Activated CD4-positive, alpha-beta T cell treated with anti-CD3 and anti-CD28 coated beads for 36 hours (primary cell): ENCODE data around the gene PBX4. TPM values are rescaled to one million over a fixed set of nuclear protein-coding genes. Genes with fewer than 3 reads are reported as not detected.

Experiments used
- ATAC-seq: fragments of 200-7000 bp; cut with Tn5 transposase; one replicate; pipeline ENCODE4 v1.10.0; 2021; ENCODE audit warnings: mild to moderate bottlenecking, moderate library complexity
- CTCF ChIA-PET: fragments of 350-600 bp; sonication (Branson Sonifier 250); formaldehyde crosslinking; loops from one replicate; lab custom pipeline; 2021; ENCODE audit warnings: antibody characterized with exemption; lab: Charles Lee
- POLR2A ChIA-PET: fragments of 350-600 bp; sonication (Branson Sonifier 250); formaldehyde crosslinking; loops from one replicate; lab custom pipeline; 2021; ENCODE audit warnings: antibody characterized with exemption, inconsistent platforms; lab: Charles Lee
- DNase-seq: peaks from one replicate; pipeline ENCODE4 v3.0.0-alpha.2; 2020
- H3K27ac Mint-ChIP-seq: one replicate; pipeline ENCODE4 v1.8.0; 2021; ENCODE audit warnings: mixed read lengths
- H3K27me3 Mint-ChIP-seq: one replicate; pipeline ENCODE4 v1.8.0; 2021; ENCODE audit warnings: mixed read lengths
- H3K36me3 Mint-ChIP-seq: one replicate; pipeline ENCODE4 v1.8.0; 2021; ENCODE audit warnings: low read depth, mixed read lengths
- H3K4me1 Mint-ChIP-seq: one replicate; pipeline ENCODE4 v1.8.0; 2021; ENCODE audit warnings: mixed read lengths
- H3K4me3 Mint-ChIP-seq: one replicate; pipeline ENCODE4 v1.8.0; 2021; ENCODE audit warnings: mild to moderate bottlenecking, moderate library complexity, mixed read lengths
- H3K9me3 Mint-ChIP-seq: one replicate; pipeline ENCODE4 v1.8.0; 2021; ENCODE audit warnings: low read depth, mixed read lengths
- intact Hi-C, 2 experiments: fragments of 100-400 bp; cut with DNase I in 1 of 2; cut with micrococcal nuclease in 1 of 2; formaldehyde crosslinking; loops; one replicate each; pipeline versions ENCODE4 v1.14.2 to v1.15.1; 2022 to 2024; cut with DNase I, micrococcal nuclease
- total RNA-seq, 2 experiments: library from RNA; stranded (reverse); gene quantifications; one replicate each; pipeline ENCODE4 v1.2.3, GENCODE V29; 2021

The PBX4 gene
- total RNA-seq, 2 experiments from 2014 or later: 19.4 to 21.2 TPM

DNA sequence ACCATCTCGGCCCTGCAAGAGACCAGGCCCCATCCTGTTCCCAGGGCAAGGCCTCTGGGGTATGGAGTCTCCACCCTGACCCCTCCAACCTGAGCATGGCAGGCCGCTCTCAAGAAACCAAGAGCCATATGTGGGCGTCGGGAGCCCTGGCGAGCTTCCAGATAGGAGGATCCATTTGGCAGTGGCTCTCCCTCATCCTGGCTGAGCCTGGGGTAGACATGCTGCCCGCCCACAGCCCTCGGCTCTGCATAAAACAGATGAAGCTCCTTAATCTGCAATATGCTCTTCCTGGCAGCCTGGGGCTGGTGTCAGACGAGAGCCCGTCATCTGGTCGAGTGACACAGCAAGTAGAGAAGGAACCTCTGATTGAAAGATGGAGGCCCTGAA, 38.9 kb upstream of the PBX4 start:
- Mint-ChIP-seq H3K9me3 (no peaks in the 10 kb centered on the region), H3K4me3 (no peak overlapping the region), H3K4me1 (peaks cover 18% of the 10 kb centered on the region), H3K27me3 (no peaks in the 10 kb centered on the region), H3K27ac (no peak overlapping the region), H3K36me3 (peaks cover 60% of the 10 kb centered on the region)
- ATAC-seq (no peak), DNase-seq (no peak)
- CTCF ChIA-PET: interaction anchor here (0.6 to 1.8 kb wide), 3 partner anchors 68 to 125 kb away, joined by 3 to 7 read pairs (median 7); no protein-coding TSS in a partner anchor
- POLR2A ChIA-PET: no interaction called here
- intact Hi-C loops: no loop called here

DNA sequence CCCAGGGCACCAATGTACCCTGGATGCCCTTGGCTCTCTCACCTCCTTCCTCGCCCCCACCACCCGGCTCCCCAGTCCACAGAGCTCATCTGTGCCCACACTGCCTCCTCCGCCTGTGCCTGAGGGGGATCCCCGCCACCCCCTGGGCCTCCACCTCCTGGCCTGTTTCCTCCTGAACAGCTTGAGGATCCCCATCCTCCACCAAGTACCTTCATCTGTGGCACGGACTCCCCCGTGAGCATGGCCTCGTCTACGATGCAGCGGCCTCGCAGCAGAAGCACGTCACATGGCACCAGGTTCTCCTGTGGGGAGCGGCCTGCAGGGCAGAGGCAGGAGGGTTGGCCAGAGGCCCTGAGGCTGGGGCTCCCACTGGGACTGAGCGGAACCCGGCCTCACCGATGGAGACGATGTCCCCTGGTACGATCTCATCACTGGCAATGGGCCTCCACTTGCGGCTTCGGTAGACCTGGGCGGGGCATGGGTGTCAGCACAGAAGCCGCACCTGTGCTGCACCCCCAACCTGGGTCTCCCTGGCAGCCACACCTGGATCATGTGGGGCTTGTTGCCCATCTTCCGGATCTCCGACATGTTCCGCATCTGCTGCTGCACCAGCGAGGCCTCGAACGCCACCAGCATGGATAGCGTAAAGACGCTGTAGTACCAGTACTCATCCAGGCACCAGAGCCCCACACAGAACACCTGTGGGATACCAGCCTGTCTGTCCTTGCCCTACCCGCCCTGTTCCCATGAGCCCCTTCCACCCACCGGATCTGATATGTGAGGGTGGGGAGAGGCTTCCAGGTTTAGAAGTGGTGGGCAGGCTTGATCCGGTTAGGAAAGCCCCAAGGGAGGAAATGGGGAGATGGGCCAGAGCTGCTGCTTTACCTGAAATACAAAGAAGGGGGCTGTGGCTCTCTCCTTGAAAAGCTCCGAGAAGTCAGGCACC, 38.2 kb upstream of the PBX4 start:
- Mint-ChIP-seq H3K4me1 (peaks cover 12% of the 10 kb centered on the region), H3K27me3 (no peaks in the 10 kb centered on the region), H3K4me3 (no peak overlapping the region), H3K27ac (no peak overlapping the region), H3K9me3 (no peaks in the 10 kb centered on the region), H3K36me3 (peaks cover 61% of the 10 kb centered on the region)
- ATAC-seq: no peak
- ChIA-PET POLR2A (no interaction called here), CTCF (interaction anchor here (1.1 to 1.8 kb wide), 3 partner anchors 102 to 124 kb away, joined by 4 to 7 read pairs (median 7); no protein-coding TSS in a partner anchor)
- no peak for DNase-seq
- intact Hi-C loops: no loop called here

DNA sequence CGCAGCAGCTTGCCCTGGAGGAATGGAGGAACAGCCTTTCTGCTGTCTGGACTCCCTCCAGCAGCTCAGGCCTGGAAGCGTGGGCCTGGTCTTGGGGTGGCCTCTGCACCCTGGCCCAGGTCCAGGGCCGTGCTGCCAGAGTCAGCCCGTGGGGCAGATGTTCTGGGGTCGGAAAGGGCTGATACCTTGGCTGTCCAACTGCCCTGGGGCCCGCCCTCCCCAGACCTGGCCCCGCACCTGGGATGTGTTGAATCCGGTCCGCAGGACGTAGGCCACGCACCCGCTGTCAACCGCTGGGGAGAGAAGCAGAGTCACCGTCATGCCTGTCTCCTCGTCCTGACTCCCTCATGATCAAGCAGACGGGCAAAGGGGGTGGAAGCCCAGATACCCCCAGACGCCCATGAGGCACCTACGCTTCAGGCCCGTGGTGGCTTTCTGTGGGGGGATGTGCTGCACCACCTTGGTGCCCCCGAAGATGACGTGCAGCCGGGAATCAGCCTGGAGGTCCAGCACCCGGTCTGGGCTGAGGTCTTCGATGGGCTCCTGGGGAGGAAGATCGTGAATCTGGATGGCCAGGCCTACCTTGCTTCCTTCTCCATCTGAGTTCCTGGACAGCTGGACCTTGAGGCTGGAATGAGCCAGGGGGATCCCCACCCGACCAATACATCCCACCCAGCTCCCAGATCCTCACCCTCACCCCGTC, 37.3 kb upstream of the PBX4 start:
- Mint-ChIP-seq H3K9me3 (no peaks in the 10 kb centered on the region), H3K27me3 (no peaks in the 10 kb centered on the region), H3K4me3 (no peak overlapping the region), H3K4me1 (peaks cover 3% of the 10 kb centered on the region), H3K36me3 (peaks cover 57% of the 10 kb centered on the region), H3K27ac (no peak overlapping the region)
- intact Hi-C loops: no loop called here
- DNase-seq (no peak), ATAC-seq (no peak)
- ChIA-PET CTCF (interaction anchor here (1.1 kb wide), 1 partner anchor 123 kb away, joined by 4 read pairs; no protein-coding TSS in a partner anchor), POLR2A (no interaction called here)

DNA sequence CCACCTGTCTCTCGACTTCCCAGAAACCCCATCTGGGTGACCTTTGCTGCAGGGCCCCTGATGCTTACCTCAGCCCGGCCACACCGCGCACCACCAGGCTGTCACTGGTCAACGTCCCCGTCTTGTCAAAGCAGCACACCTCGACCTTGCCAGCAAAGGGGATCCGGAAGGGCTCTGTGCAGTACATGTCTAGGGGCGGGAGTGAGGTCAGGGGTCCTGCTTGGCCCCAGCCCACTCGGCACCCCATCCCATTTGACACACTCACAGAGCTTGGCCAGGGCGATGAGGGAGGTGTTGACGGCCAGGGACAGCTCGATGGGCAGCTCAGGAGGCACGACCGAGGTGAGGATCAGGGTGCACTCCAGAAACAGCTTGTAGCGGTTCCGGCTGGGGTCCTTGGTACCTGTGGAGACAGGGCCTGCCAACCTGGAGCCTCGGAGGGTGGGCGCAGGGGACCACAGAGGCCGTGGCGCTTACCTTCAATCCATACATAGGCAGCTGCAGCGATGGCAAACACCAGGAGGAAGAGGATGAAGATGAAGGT, 36.6 kb upstream of the PBX4 start:
- H3K27me3 Mint-ChIP-seq: no peaks in the 10 kb centered on the region
- no peak overlapping the region for H3K4me3 Mint-ChIP-seq
- no peak overlapping the region for H3K27ac Mint-ChIP-seq
- no peaks in the 10 kb centered on the region for H3K9me3 Mint-ChIP-seq
- ChIA-PET POLR2A (no interaction called here), CTCF (interaction anchor here (0.5 kb wide), 1 partner anchor 331 kb away, joined by 3 read pairs; no protein-coding TSS in a partner anchor)
- peaks cover 2% of the 10 kb centered on the region for H3K4me1 Mint-ChIP-seq
- intact Hi-C loops: no loop called here
- H3K36me3 Mint-ChIP-seq: peaks cover 58% of the 10 kb centered on the region
- ATAC-seq (no peak), DNase-seq (no peak)

DNA sequence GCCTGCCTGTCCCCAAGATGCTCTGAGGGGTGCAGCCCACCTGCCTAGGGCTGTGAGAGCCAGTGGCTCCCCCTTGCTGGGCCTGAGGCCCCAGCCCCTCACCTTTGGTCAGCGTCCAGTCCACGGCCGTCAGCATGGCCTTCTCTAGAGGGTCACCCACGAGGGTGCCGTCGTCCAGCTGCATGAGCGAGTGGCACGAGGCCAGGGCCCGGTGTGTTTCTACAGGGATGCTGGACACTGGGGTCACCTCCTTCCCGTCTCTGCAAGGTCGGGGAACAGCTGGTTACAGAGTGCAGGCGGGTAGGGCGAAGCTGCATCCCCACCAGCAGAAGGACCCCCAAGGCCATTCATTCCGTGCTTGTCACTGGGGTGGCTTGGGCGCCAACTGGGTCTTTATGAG, 36.0 kb upstream of the PBX4 start:
- H3K27ac Mint-ChIP-seq: no peak overlapping the region
- intact Hi-C loops: no loop called here
- DNase-seq (no peak), ATAC-seq (no peak)
- H3K4me1 Mint-ChIP-seq: no peaks in the 10 kb centered on the region
- H3K27me3 Mint-ChIP-seq: no peaks in the 10 kb centered on the region
- H3K9me3 Mint-ChIP-seq: no peaks in the 10 kb centered on the region
- no peak overlapping the region for H3K4me3 Mint-ChIP-seq
- POLR2A ChIA-PET: no interaction called here
- peaks cover 55% of the 10 kb centered on the region for H3K36me3 Mint-ChIP-seq
- CTCF ChIA-PET: no interaction called here

DNA sequence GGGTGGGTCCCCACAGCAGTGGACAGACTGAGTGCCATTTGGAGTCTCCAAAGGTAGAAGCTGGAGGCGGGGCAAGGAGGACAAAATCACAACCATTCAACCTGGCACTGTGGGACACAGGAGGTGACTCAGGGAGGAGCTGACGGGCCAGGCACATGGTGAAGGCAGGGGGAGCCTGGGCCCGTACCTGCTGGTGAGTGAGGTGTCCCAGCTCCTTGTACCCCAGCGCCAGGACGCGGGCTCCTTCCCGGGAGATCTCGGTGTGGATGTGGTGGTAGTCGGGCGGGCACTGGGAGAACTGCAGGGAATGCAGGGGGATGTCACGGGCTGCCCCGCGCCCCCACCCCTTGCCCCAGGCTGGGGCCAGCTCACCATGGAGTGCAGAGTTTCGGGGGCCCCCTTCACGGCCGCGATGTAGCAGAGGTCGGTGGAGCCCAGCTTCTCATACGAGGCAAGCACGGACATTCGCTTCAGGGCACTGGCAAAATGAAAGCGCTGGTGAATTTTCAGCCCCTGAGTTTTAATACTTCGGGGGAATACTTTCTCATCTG, 35.2 kb upstream of the PBX4 start:
- DNase-seq (no peak), ATAC-seq (no peak)
- Mint-ChIP-seq H3K27ac (no peak overlapping the region), H3K27me3 (no peaks in the 10 kb centered on the region), H3K4me3 (no peak overlapping the region), H3K36me3 (peaks cover 56% of the 10 kb centered on the region), H3K4me1 (no peaks in the 10 kb centered on the region), H3K9me3 (no peaks in the 10 kb centered on the region)
- ChIA-PET POLR2A (interaction anchor here (0.6 kb wide), 1 partner anchor 303 kb away, joined by 3 read pairs; no protein-coding TSS in a partner anchor), CTCF (interaction anchor here (0.7 kb wide), 1 partner anchor 106 kb away, joined by 5 read pairs; no protein-coding TSS in a partner anchor)
- intact Hi-C loops: no loop called here

DNA sequence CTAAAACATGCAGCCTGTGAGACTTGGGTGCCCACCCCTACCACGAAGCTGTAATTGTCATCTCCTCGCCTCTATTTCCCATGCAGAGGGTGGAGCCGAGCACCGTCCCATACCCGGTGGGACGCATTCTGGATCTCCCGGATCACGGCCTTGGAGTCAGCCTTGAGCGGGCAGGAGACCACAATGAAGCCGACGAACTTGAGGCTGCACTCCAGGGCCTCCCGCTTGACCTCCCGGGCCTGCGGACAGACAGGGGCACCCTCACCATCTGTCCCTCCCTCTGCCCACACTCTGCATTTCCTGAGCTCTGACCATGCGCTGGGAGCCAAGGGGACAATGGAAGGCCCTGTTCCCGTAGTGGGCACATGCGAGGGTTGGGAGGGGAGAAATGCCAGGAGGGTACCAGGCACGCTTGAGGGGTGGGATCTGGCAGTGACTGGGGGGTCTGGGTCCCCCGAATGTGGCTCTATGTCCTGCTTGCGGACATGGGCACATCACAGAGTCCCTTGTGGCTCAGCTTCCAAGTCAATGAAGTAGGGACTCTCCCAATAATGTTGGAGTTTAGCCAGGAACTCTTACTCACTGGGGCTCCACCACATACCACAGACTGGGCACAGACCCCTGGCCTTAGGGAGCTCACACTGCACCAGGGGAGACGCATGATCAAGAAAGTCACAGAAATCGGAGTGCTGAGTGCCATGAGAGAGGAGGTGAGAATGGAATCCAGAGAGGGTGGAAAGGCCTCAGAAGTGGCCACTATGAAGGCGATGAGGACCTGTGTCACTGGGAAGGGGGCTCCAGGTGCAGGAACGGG, 34.2 kb upstream of the PBX4 start:
- ChIA-PET POLR2A (no interaction called here), CTCF (interaction anchor here (0.7 kb wide), 1 partner anchor 105 kb away, joined by 5 read pairs; no protein-coding TSS in a partner anchor)
- DNase-seq (no peak), ATAC-seq (no peak)
- H3K4me1 Mint-ChIP-seq: no peaks in the 10 kb centered on the region
- no peaks in the 10 kb centered on the region for H3K27me3 Mint-ChIP-seq
- H3K9me3 Mint-ChIP-seq: no peaks in the 10 kb centered on the region
- peaks cover 52% of the 10 kb centered on the region for H3K36me3 Mint-ChIP-seq
- intact Hi-C loops: no loop called here
- H3K4me3 Mint-ChIP-seq: no peak overlapping the region
- H3K27ac Mint-ChIP-seq: no peak overlapping the region

DNA sequence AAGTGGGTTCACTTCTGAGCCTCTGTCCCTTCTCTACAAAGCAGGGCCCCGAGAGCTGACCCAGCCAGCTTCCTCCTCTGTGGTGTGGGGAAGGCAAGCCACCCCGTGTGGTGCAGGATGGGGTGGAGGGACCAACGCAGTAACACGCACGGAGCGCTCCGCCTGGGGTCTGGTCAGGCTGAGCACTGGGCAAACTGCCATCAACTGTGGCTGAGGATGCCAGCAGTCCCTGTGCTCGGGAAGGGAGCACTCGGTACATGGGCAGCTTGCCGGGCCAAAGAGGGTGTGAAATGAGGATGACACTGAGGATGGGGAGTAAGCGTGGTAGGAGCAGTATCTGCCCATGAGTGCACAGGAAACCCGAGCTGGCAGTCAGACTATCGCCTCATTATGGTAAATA, 32.6 kb upstream of the PBX4 start:
- no peaks in the 10 kb centered on the region for H3K9me3 Mint-ChIP-seq
- H3K4me1 Mint-ChIP-seq: no peaks in the 10 kb centered on the region
- POLR2A ChIA-PET: interaction anchor here (0.6 kb wide), 1 partner anchor 51 kb away, joined by 4 read pairs; no protein-coding TSS in a partner anchor
- H3K27me3 Mint-ChIP-seq: no peaks in the 10 kb centered on the region
- H3K27ac Mint-ChIP-seq: no peak overlapping the region
- DNase-seq: no peak
- H3K4me3 Mint-ChIP-seq: no peak overlapping the region
- CTCF ChIA-PET: interaction anchor here (1.1 to 2.2 kb wide), 2 partner anchors 95 to 119 kb away, joined by 3 to 5 read pairs; no protein-coding TSS in a partner anchor
- intact Hi-C loops: no loop called here
- H3K36me3 Mint-ChIP-seq: peaks cover 46% of the 10 kb centered on the region
- ATAC-seq: no peak

DNA sequence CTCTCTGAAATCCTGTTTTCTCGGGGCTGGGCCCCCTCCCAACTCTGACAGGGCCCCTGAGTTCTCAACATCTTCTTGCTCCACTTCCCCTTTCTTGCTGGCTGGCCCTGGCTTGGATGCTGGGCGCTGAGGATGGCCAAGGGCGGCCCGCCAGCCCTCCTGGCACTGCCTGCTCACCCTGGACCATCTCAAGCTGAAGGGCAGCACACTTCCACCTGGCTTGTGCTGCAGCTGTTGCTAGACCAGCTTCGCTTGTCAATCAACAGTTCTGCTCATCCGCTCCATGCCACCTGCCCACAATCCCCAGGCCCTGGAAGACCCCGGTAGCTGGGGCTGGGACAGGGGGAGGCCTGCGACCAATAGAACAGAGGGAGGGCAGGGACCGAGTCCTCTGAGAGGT, 31.8 kb upstream of the PBX4 start:
- H3K27me3 Mint-ChIP-seq: no peaks in the 10 kb centered on the region
- intact Hi-C loops: no loop called here
- H3K36me3 Mint-ChIP-seq: peaks cover 44% of the 10 kb centered on the region
- no peak overlapping the region for H3K4me3 Mint-ChIP-seq
- DNase-seq: no peak
- no peak for ATAC-seq
- no peaks in the 10 kb centered on the region for H3K4me1 Mint-ChIP-seq
- CTCF ChIA-PET: interaction anchor here (0.7 to 2.2 kb wide), 3 partner anchors 95 to 389 kb away, joined by 3 to 5 read pairs (median 5); partner anchors contain the start of gene ZNF682
- H3K27ac Mint-ChIP-seq: no peak overlapping the region
- POLR2A ChIA-PET: no interaction called here
- H3K9me3 Mint-ChIP-seq: no peaks in the 10 kb centered on the region

DNA sequence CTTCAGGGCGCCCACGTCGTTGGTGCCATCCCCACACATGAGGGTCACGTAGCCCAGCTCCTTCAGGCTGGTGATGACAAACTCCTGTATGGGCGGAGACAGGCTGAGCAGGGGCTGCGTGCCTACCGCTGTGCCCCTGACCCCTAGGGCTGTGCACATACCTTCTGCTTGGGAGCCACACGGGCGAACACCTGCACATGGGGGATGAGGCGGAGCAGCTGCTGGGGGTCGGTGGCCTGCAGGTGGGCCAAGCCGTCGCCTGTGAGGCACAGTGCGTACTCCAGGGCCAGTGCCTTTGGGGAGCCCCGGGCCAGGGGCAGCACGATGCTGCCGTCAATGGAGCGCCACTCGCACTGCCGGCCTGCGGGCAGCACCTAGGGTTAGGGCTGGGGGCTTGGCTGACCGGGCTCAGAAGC, 31.1 kb upstream of the PBX4 start:
- H3K27me3 Mint-ChIP-seq: no peaks in the 10 kb centered on the region
- ATAC-seq (no peak), DNase-seq (no peak)
- H3K36me3 Mint-ChIP-seq: peaks cover 44% of the 10 kb centered on the region
- H3K4me1 Mint-ChIP-seq: no peaks in the 10 kb centered on the region
- POLR2A ChIA-PET: interaction anchor here (0.8 kb wide), 1 partner anchor 12 kb away, joined by 3 read pairs; no protein-coding TSS in a partner anchor
- H3K27ac Mint-ChIP-seq: no peak overlapping the region
- no peak overlapping the region for H3K4me3 Mint-ChIP-seq
- intact Hi-C loops: no loop called here
- H3K9me3 Mint-ChIP-seq: no peaks in the 10 kb centered on the region
- CTCF ChIA-PET: interaction anchor here (0.9 to 2.2 kb wide), 2 partner anchors 95 to 117 kb away, joined by 3 to 5 read pairs; no protein-coding TSS in a partner anchor
